Smooth muscle cell (in vitro differentiated cells): ENCODE results near the gene OR13A1. TPM values are rescaled to one million over a fixed set of nuclear protein-coding genes. Genes with fewer than 3 reads are reported as not detected.
"Not testable (repeated sequence)": the region's sequence is repeated elsewhere in the genome, so short reads cannot be mapped to it uniquely, and the experiment has no call there.

Source experiments
- DNase-seq: peaks from one replicate; lab custom pipeline; 2025; ENCODE audit not compliant: unreplicated experiment; lab: John Stamatoyannopoulos, UW
- H2AFZ ChIP-seq: fragments of 200-600 bp; sonication (generic); 2 replicates; pipeline ENCODE4 v1.6.0; 2016; ENCODE audit warnings: antibody characterized with exemption, low read depth, mild to moderate bottlenecking
- H3F3A ChIP-seq: fragments of 200-600 bp; sonication (generic); 2 replicates; pipeline ENCODE4 v1.6.0; 2017; ENCODE audit warnings: antibody characterized with exemption, low read depth
- H3K27ac ChIP-seq: fragments of 200-600 bp; sonication (generic); 2 replicates; pipeline ENCODE4 v1.5.1; 2016; ENCODE audit warnings: low read depth, mild to moderate bottlenecking
- H3K27me3 ChIP-seq: fragments of 200-600 bp; sonication (generic); 2 replicates; pipeline ENCODE4 v1.6.1; 2016; ENCODE audit warnings: low read depth, mild to moderate bottlenecking
- H3K36me3 ChIP-seq: fragments of 200-600 bp; sonication (generic); 2 replicates; pipeline ENCODE4 v1.5.1; 2016; ENCODE audit warnings: low read depth
- H3K4me1 ChIP-seq: fragments of 200-600 bp; sonication (generic); 2 replicates; pipeline ENCODE4 v1.5.1; 2016; ENCODE audit warnings: low read depth
- H3K4me2 ChIP-seq: fragments of 200-600 bp; sonication (generic); 2 replicates; pipeline ENCODE4 v1.6.0; 2016; ENCODE audit warnings: mild to moderate bottlenecking
- H3K4me3 ChIP-seq: fragments of 200-600 bp; sonication (generic); 2 replicates; pipeline ENCODE4 v1.5.1; 2016; ENCODE audit warnings: mild to moderate bottlenecking
- H3K79me2 ChIP-seq: fragments of 200-600 bp; sonication (generic); 2 replicates; pipeline ENCODE4 v1.6.0; 2016; ENCODE audit warnings: low read depth, mild to moderate bottlenecking
- H3K9ac ChIP-seq: fragments of 200-600 bp; sonication (generic); 2 replicates; pipeline ENCODE4 v1.6.0; 2016; ENCODE audit warnings: low read depth
- H3K9me3 ChIP-seq: fragments of 200-600 bp; sonication (generic); replicated peaks from 2 replicates; pipeline ENCODE4 v1.5.1; 2016; ENCODE audit warnings: low read depth
- H4K20me1 ChIP-seq: fragments of 200-600 bp; sonication (generic); 2 replicates; pipeline ENCODE4 v1.6.0; 2016; ENCODE audit warnings: low read depth
- CTCF ChIP-seq: fragments of 200-600 bp; sonication (generic); IDR thresholded peaks from 2 replicates; pipeline ENCODE4 v1.5.1; 2017; ENCODE audit warnings: borderline replicate concordance, mild to moderate bottlenecking, antibody characterized with exemption; ENCODE audit not compliant: insufficient read depth, poor library complexity, severe bottlenecking
- WGBS: methylation state at CpG from one replicate; pipeline ENCODE4 v1.1.7; 2016; ENCODE audit warnings: low lambda C conversion rate; 5-methylcytosine and 5-hydroxymethylcytosine counted together
- polyA plus RNA-seq: library from polyadenylated mRNA; unstranded; fragments of >200 nt; fragmentation: Nextera tagmentation; extraction: Ambion mirVana; gene quantifications from 2 replicates; pipeline ENCODE4 v1.2.1, GENCODE V29; 2016
- total RNA-seq: library from RNA; depleted of rRNA; stranded (reverse); fragments of >200 nt; gene quantifications from 2 replicates; pipeline ENCODE4 v1.2.3, GENCODE V29; 2014

OR13A1 gene
- total and polyA plus RNA-seq, 2 experiments from 2014 or later = not detected

- no peak overlapping the region for H3K4me3 ChIP-seq
- H3K9ac ChIP-seq = no peak overlapping the region
- H2AFZ ChIP-seq = no peak overlapping the region
- no peak overlapping the region for H3K4me2 ChIP-seq
- no peak overlapping the region for H3K27ac ChIP-seq
- no peaks in the 10 kb centered on the region for H3F3A ChIP-seq
- no peak for DNase-seq
- no peaks in the 10 kb centered on the region for H4K20me1 ChIP-seq
- no peak for TF ChIP-seq CTCF
- 95% methylated on average over 1 of the region's 1 CpG for WGBS
- H3K36me3 ChIP-seq = no peaks in the 10 kb centered on the region
- no peaks in the 10 kb centered on the region for H3K4me1 ChIP-seq
- H3K27me3 ChIP-seq = no peaks in the 10 kb centered on the region
- H3K9me3 ChIP-seq = no peaks in the 10 kb centered on the region
- no peaks in the 10 kb centered on the region for H3K79me2 ChIP-seq
These were observed 24.5 kb upstream of the OR13A1 start for GRCh38 chr10:45339894-45340293.

- not testable (repeated sequence) for H3K79me2 ChIP-seq, H3K4me2 ChIP-seq, H3K27ac ChIP-seq, H3K4me1 ChIP-seq, H4K20me1 ChIP-seq, H3K4me3 ChIP-seq, H3K9me3 ChIP-seq, DNase-seq, H2AFZ ChIP-seq, H3K9ac ChIP-seq, H3F3A ChIP-seq, H3K27me3 ChIP-seq, H3K36me3 ChIP-seq
- 85% methylated on average over 3 of the region's 3 CpGs for WGBS
These were observed 16.4 kb upstream of the OR13A1 start for GRCh38 chr10:45331824-45332223.

- WGBS = 93% methylated on average over 1 of the region's 1 CpG
- not testable (repeated sequence) for H4K20me1 ChIP-seq, H3K27ac ChIP-seq
These were observed 11.5 kb upstream of the OR13A1 start for GRCh38 chr10:45326864-45327263.

GRCh38 chr10:45325116-45325515 is 9.7 kb upstream of the OR13A1 start:
- no peaks in the 10 kb centered on the region for H3K27me3 ChIP-seq
- no peaks in the 10 kb centered on the region for H3K36me3 ChIP-seq
- WGBS = 86% methylated on average over 1 of the region's 1 CpG
- no peak for TF ChIP-seq CTCF
- H3K9me3 ChIP-seq = no peaks in the 10 kb centered on the region
- no peaks in the 10 kb centered on the region for H3K79me2 ChIP-seq
- no peak overlapping the region for H3K27ac ChIP-seq
- no peak overlapping the region for H3K9ac ChIP-seq
- H3K4me3 ChIP-seq = no peak overlapping the region
- H4K20me1 ChIP-seq = no peaks in the 10 kb centered on the region
- H3K4me1 ChIP-seq = no peaks in the 10 kb centered on the region
- DNase-seq = no peak
- H3F3A ChIP-seq = no peaks in the 10 kb centered on the region
- no peak overlapping the region for H3K4me2 ChIP-seq
- no peak overlapping the region for H2AFZ ChIP-seq

More at GRCh38 chr10:45326864-45327263, 11.5 kb upstream of the OR13A1 start:
- H3K9ac ChIP-seq, DNase-seq, H3F3A ChIP-seq, H3K27me3 ChIP-seq, H2AFZ ChIP-seq, H3K4me1 ChIP-seq, H3K4me2 ChIP-seq, H3K36me3 ChIP-seq, H3K4me3 ChIP-seq, H3K79me2 ChIP-seq, H3K9me3 ChIP-seq: not testable (repeated sequence)

GRCh38 chr10:45319702-45320101 is 4.3 kb upstream of the OR13A1 start:
- Histone ChIP-seq H3K4me2 (no peak overlapping the region), H3F3A (no peaks in the 10 kb centered on the region), H2AFZ (no peak overlapping the region), H3K79me2 (no peaks in the 10 kb centered on the region), H3K36me3 (no peaks in the 10 kb centered on the region), H3K4me1 (no peaks in the 10 kb centered on the region), H3K9ac (no peak overlapping the region), H3K27ac (no peak overlapping the region), H3K4me3 (no peak overlapping the region), H3K27me3 (no peaks in the 10 kb centered on the region), H3K9me3 (no peaks in the 10 kb centered on the region), H4K20me1 (no peaks in the 10 kb centered on the region)
- no peak for TF ChIP-seq CTCF
- 87% methylated on average over 2 of the region's 2 CpGs for WGBS
- DNase-seq = no peak
